GM03348 (cell line): ENCODE measurements around the gene NPEPPS.
"Not testable (repeated sequence)": the region's sequence is repeated elsewhere in the genome, so short reads cannot be mapped to it uniquely, and the experiment has no call there.

ENCODE experiments used
- DNase-seq: peaks from one replicate; pipeline ENCODE4 v3.0.0; 2012; ENCODE audit warnings: low spot score

NPEPPS gene, protein sequence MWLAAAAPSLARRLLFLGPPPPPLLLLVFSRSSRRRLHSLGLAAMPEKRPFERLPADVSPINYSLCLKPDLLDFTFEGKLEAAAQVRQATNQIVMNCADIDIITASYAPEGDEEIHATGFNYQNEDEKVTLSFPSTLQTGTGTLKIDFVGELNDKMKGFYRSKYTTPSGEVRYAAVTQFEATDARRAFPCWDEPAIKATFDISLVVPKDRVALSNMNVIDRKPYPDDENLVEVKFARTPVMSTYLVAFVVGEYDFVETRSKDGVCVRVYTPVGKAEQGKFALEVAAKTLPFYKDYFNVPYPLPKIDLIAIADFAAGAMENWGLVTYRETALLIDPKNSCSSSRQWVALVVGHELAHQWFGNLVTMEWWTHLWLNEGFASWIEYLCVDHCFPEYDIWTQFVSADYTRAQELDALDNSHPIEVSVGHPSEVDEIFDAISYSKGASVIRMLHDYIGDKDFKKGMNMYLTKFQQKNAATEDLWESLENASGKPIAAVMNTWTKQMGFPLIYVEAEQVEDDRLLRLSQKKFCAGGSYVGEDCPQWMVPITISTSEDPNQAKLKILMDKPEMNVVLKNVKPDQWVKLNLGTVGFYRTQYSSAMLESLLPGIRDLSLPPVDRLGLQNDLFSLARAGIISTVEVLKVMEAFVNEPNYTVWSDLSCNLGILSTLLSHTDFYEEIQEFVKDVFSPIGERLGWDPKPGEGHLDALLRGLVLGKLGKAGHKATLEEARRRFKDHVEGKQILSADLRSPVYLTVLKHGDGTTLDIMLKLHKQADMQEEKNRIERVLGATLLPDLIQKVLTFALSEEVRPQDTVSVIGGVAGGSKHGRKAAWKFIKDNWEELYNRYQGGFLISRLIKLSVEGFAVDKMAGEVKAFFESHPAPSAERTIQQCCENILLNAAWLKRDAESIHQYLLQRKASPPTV

DNA sequence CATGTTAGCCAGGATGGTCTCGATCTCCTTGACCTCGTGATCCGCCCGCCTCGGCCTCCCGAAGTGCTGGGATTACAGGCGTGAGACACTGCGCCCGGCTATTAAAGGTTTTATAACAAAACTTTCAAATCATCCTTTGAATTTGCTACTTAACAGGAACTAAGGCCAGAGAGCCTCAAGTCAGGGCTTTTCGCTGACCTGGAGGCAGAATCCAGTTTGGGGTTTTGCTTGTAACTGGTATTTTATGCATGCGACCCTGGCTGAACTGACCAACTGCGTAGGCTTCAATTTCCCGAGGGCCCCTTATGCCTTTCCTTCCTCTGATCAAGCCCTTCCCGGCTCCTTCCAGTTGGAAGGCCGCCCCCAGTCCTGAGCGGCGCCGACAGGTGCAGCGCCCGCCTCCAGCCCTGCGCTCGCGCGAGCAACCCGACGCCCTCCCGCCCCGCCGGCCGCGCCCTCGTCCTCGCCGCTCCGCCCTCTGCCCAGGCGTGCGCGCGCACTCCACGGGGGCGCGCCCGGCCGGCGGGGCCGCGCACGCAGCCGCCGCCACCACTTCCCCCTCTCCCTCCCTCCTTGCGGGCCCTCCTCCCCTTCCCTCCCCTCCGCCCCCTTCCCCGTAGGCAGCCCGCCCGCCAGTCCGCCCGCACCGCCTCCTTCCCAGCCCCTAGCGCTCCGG is at the start of gene NPEPPS:
TSS of gene NPEPPS (plus strand) at position 552 of the 676 bp plus-strand sequence. CDS start 193 bp downstream, outside the sequence.
- DNase-seq = peak; percentile 92

DNA sequence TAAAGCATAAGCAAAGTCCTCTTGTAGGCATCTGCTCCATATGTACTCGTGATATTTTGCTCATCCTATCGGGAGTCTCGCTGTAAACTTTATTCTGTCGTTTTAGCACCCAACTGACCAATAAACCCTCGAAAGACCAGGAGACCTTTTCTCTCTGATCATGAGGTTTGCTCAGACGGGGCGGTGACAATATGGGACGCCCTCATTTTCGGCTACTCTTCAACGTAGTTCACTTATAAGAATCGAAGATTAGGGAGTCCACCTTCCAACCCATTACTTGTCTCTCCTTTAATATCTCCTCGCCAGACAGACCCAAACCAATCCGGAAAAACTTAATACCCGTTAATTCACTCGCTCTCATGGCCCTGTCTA is 39.1 kb upstream of the NPEPPS start:
- not testable (repeated sequence) for DNase-seq

DNA sequence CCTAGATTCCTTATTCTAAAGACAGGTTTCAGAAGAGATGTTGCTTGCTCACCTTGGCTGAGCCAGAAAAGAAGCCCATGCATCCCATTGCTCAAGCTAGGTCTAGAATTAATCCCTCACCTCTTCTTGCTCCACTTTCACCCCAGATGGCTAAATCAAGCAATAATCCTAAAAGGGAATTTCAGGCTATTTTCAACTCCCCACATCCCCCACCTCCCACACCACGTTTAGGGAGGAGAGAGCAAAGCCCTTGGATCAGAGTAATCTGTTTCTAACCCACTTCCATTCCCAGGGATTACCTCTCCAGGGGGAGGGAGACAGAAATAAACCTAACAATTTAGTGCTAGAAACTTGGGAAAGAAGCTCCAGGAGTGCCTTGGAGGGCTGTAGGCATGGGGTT is 31.8 kb upstream of the NPEPPS start:
- DNase-seq = not testable (repeated sequence)

DNA sequence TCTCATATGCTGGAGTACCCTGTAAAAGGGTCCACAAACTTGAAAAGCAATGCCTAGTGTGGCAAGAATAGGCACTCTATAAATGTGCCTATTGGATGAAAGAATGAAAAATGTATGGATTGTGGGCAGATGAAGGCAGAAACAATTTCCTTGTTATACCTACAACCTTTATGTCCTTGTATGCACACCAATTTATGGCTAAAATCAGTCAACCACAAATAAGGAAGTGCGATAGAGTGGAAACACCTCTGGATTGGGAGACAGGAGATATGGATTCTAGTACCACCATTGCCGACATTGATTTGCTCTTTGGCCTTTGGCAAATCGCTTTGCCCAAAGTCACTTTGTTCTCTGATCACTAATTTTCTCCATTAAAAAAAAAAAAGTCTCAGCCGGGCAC is 31.4 kb upstream of the NPEPPS start:
- not testable (repeated sequence) for DNase-seq

DNA sequence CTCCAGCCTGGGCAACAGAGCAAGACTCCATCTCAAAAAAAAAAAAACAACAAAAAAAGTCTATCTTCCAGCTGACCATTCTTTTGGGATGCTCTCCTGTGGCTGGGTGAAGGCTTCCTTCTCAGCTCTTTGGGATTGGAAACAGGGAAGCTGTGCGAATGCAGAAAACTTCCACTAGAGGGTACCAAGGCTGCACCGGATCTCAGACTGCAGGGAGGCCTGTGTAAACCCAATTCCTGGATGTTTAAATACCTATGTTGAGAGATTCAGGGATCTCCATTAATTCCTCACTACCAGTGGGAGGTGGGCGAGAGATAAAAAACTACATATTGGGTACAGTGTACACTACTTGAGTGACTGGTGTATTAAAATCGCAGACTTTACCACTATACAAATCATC is 30.3 kb upstream of the NPEPPS start:
- DNase-seq = peak; percentile 7

DNA sequence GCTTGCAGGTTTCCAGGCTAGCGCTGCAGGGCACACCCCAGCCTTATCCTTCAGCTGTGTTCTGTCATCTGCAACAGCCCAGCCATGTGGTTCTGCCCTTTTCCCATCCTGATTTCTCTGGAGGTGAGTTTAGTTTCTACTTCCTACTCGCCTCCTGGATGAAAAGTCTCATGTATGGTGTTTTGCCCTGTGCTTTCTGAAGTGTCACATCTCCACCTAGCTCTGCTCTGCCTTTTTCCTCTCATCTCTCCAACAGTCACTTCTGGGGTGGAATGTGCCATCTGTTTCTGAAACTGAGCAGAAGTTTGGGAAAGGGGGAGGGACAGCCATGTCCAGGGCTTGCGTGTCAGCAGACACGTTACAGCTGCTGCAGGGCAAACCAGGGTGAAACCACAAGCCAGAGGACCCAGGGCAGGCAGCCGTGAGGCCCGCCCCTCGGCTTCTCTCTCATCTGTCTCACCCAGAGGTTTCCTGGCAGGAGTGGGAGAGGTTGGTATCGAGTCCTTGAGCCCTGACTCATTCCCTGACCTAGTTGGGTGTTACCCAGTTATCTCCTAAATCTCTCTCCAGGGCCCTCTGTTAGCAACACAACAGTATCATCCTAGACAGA is 28.7 kb upstream of the NPEPPS start:
- peak; percentile 1 for DNase-seq

DNA sequence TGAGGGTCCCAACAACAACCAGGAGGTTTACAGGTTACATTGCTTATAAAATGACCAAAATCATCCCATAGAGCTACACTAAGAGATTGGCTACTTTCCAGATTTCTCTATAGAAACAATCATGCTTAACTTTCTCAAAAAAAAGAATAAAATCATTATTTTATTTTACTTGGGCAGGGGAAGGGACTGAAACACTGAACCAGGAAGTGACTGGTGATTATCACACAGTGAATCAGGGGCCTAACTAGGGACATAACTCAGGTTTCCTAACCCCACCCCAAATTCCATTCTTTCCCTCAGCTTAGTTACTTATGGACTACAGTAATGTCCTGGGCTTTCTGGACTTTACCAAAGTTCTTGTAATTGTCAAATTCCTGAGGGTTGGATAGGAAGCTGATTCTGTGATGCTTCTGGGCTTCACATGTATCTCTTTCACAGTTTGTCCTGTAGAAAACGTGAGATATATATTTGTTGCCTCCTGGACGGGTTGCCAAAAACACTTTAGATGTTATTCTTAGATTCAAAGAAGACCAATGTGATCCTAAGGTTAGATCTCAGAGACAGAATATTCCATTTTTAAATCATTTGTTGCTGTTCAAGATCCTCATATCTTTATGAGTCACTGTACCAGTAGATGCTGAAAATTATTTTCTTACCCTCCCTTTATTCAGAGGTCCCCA is 28.0 kb upstream of the NPEPPS start:
- DNase-seq = not testable (repeated sequence)

DNA sequence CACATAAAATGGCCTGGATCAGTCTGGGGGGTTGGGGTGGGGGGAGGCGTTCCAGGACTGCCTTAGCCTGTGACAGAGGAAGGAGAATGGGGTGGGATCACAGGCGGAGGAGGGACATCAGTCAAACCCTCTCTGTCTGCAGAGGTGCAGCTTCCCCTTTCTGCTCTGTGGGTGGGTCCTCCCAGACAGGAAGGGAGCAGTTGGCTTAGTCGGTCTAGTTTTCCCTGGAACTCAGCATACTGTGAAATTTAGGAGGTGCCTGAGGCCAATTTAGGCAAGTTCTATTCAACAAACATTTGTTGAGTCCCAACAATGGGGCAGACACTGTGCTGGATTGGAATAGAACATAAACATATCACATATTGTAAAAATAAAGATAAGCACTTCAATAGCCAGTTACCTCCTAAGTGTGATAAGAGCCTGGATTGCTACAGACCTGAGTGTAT is 19.2 kb upstream of the NPEPPS start:
- DNase-seq = not testable (repeated sequence)

DNA sequence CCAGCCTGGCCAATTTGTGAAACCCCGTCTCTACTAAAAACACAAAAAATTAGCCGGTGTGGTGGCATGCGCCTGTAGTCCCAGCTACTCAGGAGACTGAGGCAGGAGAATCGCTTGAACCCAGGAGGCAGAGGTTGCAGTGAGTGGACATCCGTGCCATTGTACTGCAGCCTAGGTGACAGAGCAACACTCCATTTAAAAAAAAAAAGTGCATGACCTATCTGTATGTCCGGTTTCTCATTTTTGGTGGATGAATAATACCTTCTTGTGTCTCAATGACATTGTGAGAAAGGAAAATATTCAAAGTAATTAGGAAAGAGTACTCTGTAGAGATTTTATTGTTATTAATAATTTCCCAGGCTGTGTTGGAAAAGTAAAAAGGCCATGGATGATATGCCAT is 17.6 kb upstream of the NPEPPS start:
- not testable (repeated sequence) for DNase-seq

DNA sequence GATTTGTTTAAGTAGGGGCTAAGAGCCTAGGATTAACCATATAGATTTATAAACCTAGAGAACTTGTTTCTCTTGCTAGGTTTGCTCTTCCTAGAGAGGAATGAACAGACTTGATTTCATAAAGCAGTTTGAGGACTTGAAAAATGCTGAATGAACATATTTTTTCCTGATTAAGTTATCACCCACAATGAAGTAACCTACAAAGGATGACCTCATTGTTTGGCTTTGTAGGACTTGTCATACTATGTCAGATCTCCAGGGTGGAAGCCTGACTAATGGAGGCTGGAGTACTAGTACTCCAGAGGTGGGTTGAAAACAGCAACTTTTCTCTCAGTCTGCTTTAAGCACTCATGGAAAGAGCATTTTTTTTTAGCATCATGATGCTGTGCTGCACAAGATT is 12.0 kb upstream of the NPEPPS start:
- DNase-seq = not testable (repeated sequence)

DNA sequence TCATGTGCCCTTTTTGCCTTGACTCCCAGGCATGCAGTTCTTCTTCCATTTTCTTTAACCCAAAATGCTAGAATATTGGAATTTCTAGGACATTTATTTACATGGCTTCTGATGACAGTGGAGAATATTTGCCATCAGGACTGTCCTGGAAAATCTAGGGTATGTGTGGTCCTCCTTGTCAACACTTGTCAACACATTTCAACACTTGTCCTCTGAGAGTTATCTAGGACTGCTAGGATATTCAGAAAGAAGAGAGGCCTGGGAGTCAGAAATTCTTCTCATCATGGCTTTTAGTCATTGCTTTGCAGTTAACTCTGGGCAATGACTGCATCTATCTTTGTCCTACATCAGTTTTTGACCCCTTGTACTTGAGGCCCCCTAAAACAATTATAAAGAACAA is 11.5 kb upstream of the NPEPPS start:
- DNase-seq = not testable (repeated sequence)

DNA sequence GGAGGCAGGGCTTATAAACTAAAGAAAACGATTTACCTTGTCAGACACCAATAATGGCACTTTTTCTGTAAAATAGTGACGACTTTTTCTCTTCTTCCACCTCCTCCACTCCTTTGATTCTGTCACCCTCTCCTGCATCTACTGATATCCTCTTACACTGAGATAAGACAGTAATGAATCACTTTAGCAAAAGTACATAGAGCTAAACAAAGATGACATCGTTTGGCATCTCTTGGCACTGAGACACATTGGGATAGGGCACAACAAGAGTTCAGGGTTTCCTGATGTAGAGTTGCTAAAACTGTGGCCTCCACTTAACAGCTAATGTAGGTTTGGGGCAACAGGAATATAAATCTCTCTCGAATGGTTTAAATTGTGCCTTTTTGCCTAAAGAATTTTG is 10.6 kb upstream of the NPEPPS start:
- DNase-seq = not testable (repeated sequence)

DNA sequence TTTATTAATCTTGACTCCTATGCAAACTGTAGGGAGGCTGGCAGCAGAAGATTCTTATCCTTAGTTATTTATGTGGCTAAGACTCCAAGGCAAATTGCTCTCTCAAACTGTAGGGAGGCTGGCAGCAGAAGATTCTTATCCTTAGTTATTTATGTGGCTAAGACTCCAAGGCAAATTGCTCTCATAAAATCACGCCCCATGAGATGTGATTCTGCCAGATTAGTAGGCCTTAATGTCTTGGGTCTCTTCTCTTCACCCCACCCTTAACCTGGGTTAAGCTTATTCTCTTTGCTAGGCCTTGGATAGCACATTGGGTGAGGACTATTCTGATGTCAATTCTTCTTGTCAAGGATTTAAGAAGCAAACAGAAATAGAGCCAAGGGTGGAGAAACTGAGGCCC is 9.5 kb upstream of the NPEPPS start:
- not testable (repeated sequence) for DNase-seq

DNA sequence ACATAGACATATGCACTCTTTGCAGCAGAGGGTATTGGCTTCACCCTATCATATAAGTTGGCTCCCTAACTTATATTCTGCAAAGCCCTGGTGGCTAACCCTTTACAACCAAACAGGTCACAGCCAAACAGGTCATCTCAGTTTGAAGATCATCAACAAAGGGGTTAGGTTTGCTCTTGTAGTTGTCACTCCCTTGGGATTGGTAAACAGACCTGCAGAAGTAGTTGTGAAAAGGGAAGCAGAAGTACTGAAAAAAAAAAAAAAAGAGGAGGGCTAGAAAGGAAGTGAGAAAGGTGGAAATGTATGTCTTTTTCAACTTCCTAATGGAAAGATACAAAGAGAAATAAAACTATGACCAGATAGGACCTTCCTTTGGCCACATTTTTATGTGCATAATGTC is 8.6 kb upstream of the NPEPPS start:
- DNase-seq = not testable (repeated sequence)

DNA sequence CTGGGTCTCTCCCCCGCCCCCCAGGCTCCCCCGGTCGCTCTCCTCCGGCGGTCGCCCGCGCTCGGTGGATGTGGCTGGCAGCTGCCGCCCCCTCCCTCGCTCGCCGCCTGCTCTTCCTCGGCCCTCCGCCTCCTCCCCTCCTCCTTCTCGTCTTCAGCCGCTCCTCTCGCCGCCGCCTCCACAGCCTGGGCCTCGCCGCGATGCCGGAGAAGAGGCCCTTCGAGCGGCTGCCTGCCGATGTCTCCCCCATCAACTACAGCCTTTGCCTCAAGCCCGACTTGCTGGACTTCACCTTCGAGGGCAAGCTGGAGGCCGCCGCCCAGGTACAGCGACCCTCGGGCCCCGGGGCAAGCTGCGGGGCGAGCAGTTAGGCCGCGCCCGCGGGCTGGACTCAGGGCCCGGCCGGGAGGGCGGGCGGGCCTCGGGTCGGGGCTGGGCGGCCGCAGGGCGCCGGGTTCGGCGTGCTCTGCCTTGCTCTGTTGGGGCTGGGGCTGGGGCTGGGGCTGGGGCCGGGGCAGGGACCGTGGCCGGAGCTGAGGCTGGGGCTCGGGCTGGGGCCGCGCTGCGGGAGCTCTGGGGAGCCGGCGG is 419 bp downstream of the NPEPPS start:
- peak; percentile 5 for DNase-seq

DNA sequence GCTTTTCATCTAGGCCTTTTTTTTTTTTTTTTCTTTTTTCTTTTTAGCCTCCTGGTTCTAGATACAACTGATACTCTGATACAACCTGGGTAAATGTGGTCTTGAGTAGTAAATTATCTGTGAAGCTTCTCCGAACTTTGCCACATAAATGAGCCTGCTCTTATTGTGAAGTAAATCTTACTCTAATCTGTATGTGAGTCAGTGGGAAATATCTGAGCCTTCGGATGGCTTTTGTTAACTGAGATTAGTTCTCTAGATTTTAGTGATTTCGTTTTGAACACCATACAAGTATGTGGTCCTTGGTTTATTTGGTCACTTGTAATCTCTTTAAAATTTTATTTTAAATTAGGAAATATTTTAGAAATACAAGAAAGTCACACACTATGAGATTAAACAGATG is 8.2 kb downstream of the NPEPPS start:
- not testable (repeated sequence) for DNase-seq

DNA sequence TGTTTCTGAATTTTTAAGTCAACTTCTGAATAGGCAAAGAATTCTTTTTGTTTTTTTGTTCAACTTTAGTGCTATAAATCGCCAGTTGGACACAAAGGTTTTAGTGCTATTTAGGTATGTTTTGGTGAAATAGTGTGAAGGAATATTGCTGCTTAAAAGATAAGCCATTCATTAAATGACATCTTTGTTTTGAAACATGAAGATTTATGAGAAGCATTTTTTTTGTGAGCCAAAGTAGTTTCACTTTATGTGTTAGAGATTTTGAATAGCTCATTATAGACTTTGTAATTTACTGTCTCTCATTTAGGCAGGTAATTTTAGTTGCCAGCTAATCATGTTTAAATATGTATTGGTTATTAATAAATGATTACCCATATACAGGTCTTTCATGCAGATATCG is 10.8 kb downstream of the NPEPPS start:
- not testable (repeated sequence) for DNase-seq

DNA sequence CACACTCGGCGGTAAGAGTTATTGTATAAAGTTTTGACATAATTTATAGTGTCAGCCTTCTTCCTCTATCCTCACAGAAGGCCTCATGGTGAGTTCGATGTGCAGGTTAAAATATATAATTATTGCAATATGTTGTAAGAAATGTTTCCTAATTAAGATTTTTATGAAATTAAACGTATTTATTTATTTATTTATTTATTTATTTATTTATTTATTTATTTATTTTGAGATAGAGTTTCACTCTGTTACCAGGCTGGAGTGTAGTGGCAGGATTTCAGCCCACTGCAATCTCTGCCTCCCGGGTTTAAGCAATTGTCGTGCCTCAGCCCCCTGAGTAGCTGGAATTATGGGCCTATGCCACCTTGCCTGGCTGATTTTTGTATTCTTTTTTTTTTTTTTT is 13.4 kb downstream of the NPEPPS start:
- not testable (repeated sequence) for DNase-seq

DNA sequence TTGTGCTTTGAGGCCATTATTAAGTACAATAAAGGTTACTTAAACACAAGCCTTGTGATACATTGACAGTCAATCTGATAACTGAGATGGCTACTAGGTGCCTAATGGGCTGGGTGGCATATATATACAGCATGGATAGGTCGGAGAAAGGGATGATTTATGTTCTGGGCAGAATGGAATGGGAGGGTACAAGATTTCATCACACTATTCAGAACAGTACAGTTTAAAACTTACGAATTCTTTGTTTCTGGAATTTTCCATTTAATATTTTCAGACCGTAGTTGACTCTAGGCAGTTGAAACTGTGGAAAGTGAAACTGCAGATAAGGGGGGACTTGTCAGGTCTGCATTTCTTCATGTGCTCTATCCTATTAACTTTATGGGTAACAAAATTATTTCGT is 23.8 kb downstream of the NPEPPS start:
- not testable (repeated sequence) for DNase-seq

DNA sequence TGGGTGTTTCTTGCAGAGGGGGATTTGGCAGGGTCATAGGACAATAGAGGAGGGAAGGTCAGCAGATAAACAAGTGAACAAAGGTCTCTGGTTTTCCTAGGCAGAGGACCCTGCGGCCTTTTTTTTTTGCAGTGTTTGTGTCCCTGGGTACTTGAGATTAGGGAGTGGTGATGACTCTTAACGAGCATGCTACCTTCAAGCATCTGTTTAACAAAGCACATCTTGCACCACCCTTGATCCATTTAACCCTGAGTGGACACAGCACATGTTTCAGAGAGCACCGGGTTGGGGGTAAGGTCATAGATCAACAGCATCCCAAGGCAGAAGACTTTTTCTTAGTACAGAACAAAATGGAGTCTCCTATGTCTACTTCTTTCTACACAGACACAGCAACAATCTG is 25.2 kb downstream of the NPEPPS start:
- DNase-seq = not testable (repeated sequence)
